Heart left ventricle (tissue), 16 donors: ENCODE results near the gene ZNF69. TPM values are rescaled to one million over a fixed set of nuclear protein-coding genes. Genes with fewer than 3 reads are reported as not detected.
"Not testable (repeated sequence)": the region's sequence is repeated elsewhere in the genome, so short reads cannot be mapped to it uniquely, and the experiment has no call there.

Experiments used
- ATAC-seq, 4 donors: fragments of 200-7000 bp; cut with Tn5 transposase; one replicate each; pipeline ENCODE4 v1.9.1; 2020 to 2022; ENCODE audit warnings: moderate library complexity in 4 of 4, mild to moderate bottlenecking in 3 of 4, moderate number of reproducible peaks in 1 of 4
- DNase-seq, 5 donors: peaks; one replicate each; pipeline ENCODE4 v3.0.0-alpha.2; 2020
- H3K27ac ChIP-seq, 12 donors: fragments of 200-600 bp; sonication (generic) in 4 of 12; one replicate each; pipeline versions ENCODE4 v1.5.0 to v1.8.0; 2016 to 2022; ENCODE audit warnings: mild to moderate bottlenecking in 2 of 12
- H3K27me3 ChIP-seq, 9 donors: fragments of 200-600 bp; sonication (generic) in 2 of 9; one replicate each; pipeline versions ENCODE4 v1.5.1 to v1.8.0; 2016 to 2022; ENCODE audit warnings: mild to moderate bottlenecking in 3 of 9
- H3K36me3 ChIP-seq, 9 donors: fragments of 200-600 bp; sonication (generic) in 2 of 9; one replicate each; pipeline versions ENCODE4 v1.5.0 to v1.8.0; 2018 to 2022; ENCODE audit warnings: mild to moderate bottlenecking in 2 of 9
- H3K4me1 ChIP-seq, 12 donors: fragments of 200-600 bp; sonication (generic) in 4 of 12; one replicate each; pipeline versions ENCODE4 v1.5.0 to v1.8.0; 2016 to 2022; ENCODE audit warnings: mild to moderate bottlenecking in 3 of 12
- H3K4me3 ChIP-seq, 12 donors: fragments of 200-600 bp; sonication (generic) in 4 of 12; one replicate each; pipeline versions ENCODE4 v1.5.0 to v1.8.0; 2017 to 2022; ENCODE audit warnings: mild to moderate bottlenecking in 9 of 12, moderate library complexity in 4 of 12
- H3K9me3 ChIP-seq, 12 donors: fragments of 200-600 bp; sonication (generic) in 4 of 12; one replicate each; pipeline versions ENCODE4 v1.5.0 to v1.8.0; 2016 to 2022; ENCODE audit warnings: mild to moderate bottlenecking in 1 of 12
- CTCF ChIP-seq, 12 donors: fragments of 200-600 bp; sonication (generic) in 4 of 12; IDR thresholded peaks; one replicate each; pipeline versions ENCODE4 v1.5.0 to v1.8.0; 2018 to 2022; ENCODE audit warnings: antibody characterized with exemption in 12 of 12, mild to moderate bottlenecking in 5 of 12
- POLR2A ChIP-seq, 2 donors: fragments of 450-650 bp; IDR thresholded peaks; one replicate each; pipeline ENCODE4 v1.6.1; 2017; ENCODE audit warnings: antibody characterized with exemption in 2 of 2, mild to moderate bottlenecking in 2 of 2, moderate library complexity in 2 of 2
- whole genome bisulfite sequencing, 4 donors: extraction: QIAGEN DNeasy Blood & Tissue Kit in 2 of 4; methylation state at CpG; one replicate each; pipeline versions ENCODE4 v1.1.5 to v1.1.7; 2013 to 2018; 5-methylcytosine and 5-hydroxymethylcytosine counted together
- intact Hi-C, 10 donors: fragments of 100-400 bp; cut with DNase I; formaldehyde crosslinking; loops; one replicate each; pipeline versions ENCODE4 v1.11.1 to v1.14.2; 2022
- long read RNA-seq, 3 donors: library from polyadenylated mRNA; unstranded; transcript quantifications; one replicate each; pipeline ENCODE4 v2.0.0, GENCODE V29; 2020 to 2021
- polyA plus RNA-seq, 2 donors: library from polyadenylated mRNA; stranded (reverse); fragments of 200-250 nt; gene quantifications; one replicate each; pipeline ENCODE4 v1.2.3, GENCODE V29; 2013
- total RNA-seq, 9 donors: library from RNA; depleted of rRNA in 2 of 9; stranded (reverse); fragments of >200 nt in 2 of 9; fragmentation: NEBNext Ultra II Directional in 3 of 9; extraction: Animal tissue kit (Norgen Biotek cat#: 25700) in 3 of 9; gene quantifications; one replicate each; pipeline versions ENCODE4 v1.1.0 to v1.2.4, GENCODE V29; 2016 to 2023
- donor health status: ischemic (EF 13 %, LVEDD 7.1; RV severe dilation, severe dysfunction).
- donor health status: healthy with polysubstance abuse.
- donor health status: DM: no; HTN: yes; CAD: no.
- donor health status: DM: no; HTN: no; CAD: no.
- donor health status: ischemic (EF 25% LVEDD 6.9; RV normal size, moderate dysfunction).
- donor health status: ischemic (EF 25% LVEDD 5.7; RV mildly dilated, moderate dysfunction).
- donor health status: healthy.
- donor health status: DM: yes; HTN: yes; CAD: no.
- donor health status: ischemic (EF 35%, LVEDD 5.7; RV mildly dilated, moderate dysfunction).
- donor health status: nonischemic (EF 11% LVEDD 7.7; RV severe dilation, severe dysfunction).
- donor health status: DM: yes; HTN: yes; CAD: no.
- donor health status: PGD.
- donor health status: ischemic (EF 29% LVEDD 5.4; RV normal size, mild dysfunction).
- donor health status: nonischemic (EF 23%, LVEDD 6.1; RV moderate dilation, normal function).

ZNF69 gene
- total RNA-seq = 1 to 10 TPM; 2.8 to 5.4 (median 4.2) TPM
- polyA plus RNA-seq = 1 to 10 TPM; 3.0 to 4.3 TPM
- long read RNA-seq, donor 1, partial matches to known transcripts = 0 of 4 reads
- long read RNA-seq, donor 1, other reads (novel, unspliced or antisense) = 2 of 4 reads
- long read RNA-seq, donor 2, partial matches to known transcripts = 0 of 8 reads
- long read RNA-seq, donor 2, other reads (novel, unspliced or antisense) = 4 of 8 reads
- long read RNA-seq, donor 3, partial matches to known transcripts = 0 of 3 reads
- long read RNA-seq, donor 3, other reads (novel, unspliced or antisense) = 2 of 3 reads

- DNase-seq (peak; percentile 88 to 94 (median 89)), ATAC-seq (peak; percentile 95 to 100 (median 99))
- Histone ChIP-seq H3K27me3 (no peaks in the 10 kb centered on the region), H3K27ac (peak within 1 kb of the TSS; percentile 10 to 90 (median 84)), H3K9me3 (no peaks in the 10 kb centered on the region), H3K36me3 (no peaks in the 10 kb centered on the region), H3K4me1 (peaks cover 0 to 15% (median 9%) of the 10 kb centered on the region in 12 donors), H3K4me3 (peak within 1 kb of the TSS; percentile 66 to 85 (median 70))
- intact Hi-C loops = loop anchor here in 7 of 10 donors (2.0 to 10.0 kb wide), 7 partner anchors 34 to 253 kb away; partner anchors contain the start of genes ZNF20 (in 1 of the 7), ZNF491 (in 1 of the 7) and ZNF763 (in 1 of the 7)
- 0 to 1% (median 0%) methylated on average over 35 to 56 of the region's 56 CpGs for WGBS, 4 donors
- TF ChIP-seq POLR2A (IDR thresholded peaks at IDR 0.05) (peak in 1 of 2 donors; percentile 44), CTCF (IDR thresholded peaks at IDR 0.05) (peak in 4 of 12 donors; percentile 23 to 51 (median 33))
Observed at GRCh38 chr19:11887611-11888531, at the start of gene ZNF69. ZNF69 (plus strand) TSS chr19:11887782; CDS start chr19:11887924, 142 bp downstream.

GRCh38 chr19:11843722-11844121, 43.9 kb upstream of the ZNF69 start:
- Histone ChIP-seq H3K27ac (no peak overlapping the region), H3K4me1 (peaks cover 0 to 7% (median 3%) of the 10 kb centered on the region in 12 donors), H3K9me3 (no peaks in the 10 kb centered on the region), H3K36me3 (no peaks in the 10 kb centered on the region), H3K27me3 (no peaks in the 10 kb centered on the region), H3K4me3 (no peak overlapping the region)
- intact Hi-C loops = no loop called here
- ATAC-seq (no peak), DNase-seq (no peak)
- WGBS, 4 donors = 65 to 78% (median 72%) methylated on average over 2 of the region's 2 CpGs
- TF ChIP-seq CTCF (IDR thresholded peaks at IDR 0.05) (no peak), POLR2A (IDR thresholded peaks at IDR 0.05) (no peak)

DNA sequence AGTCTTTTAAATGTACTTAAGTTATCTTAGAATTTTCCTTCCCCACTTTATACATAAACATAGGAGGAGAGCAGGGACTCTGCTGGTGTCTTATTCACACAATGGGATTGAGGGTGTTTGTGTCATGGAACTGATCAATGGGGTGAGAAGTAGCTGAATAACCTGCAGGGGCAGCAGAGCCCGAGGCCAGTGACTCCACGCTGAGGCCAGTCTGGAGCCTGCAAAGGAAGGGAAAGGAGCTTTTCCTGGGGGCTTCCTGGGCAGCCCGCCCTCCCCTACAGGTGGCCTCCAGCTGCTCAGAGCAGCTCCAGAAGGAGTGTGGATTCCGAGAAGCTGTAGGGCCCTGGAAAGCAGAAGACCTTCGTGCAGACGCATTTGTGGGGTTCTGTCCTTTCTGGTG, 40.0 kb upstream of the ZNF69 start:
- H3K9me3 ChIP-seq, H3K27ac ChIP-seq, H3K27me3 ChIP-seq, ATAC-seq, H3K36me3 ChIP-seq, DNase-seq, intact Hi-C loops, H3K4me3 ChIP-seq: not testable (repeated sequence)
- peaks cover 0 to 20% (median 11%) of the 10 kb centered on the region in 12 donors for H3K4me1 ChIP-seq
- WGBS, 4 donors = 55 to 69% (median 55%) methylated on average over 6 of the region's 6 CpGs

- Histone ChIP-seq H3K4me1 (peaks cover 0 to 20% (median 11%) of the 10 kb centered on the region in 12 donors), H3K36me3 (no peaks in the 10 kb centered on the region), H3K27ac (peak overlapping the region in 8 of 12 donors; percentile 2 to 69 (median 50)), H3K9me3 (no peaks in the 10 kb centered on the region), H3K27me3 (no peaks in the 10 kb centered on the region), H3K4me3 (peak overlapping the region; percentile 48 to 87 (median 68))
- ATAC-seq (peak in 1 of 4 donors; percentile 18), DNase-seq (no peak)
- WGBS, 4 donors = 17 to 27% (median 25%) methylated on average over 11 of the region's 11 CpGs
- TF ChIP-seq POLR2A (IDR thresholded peaks at IDR 0.05) (no peak), CTCF (IDR thresholded peaks at IDR 0.05) (no peak)
- intact Hi-C loops = no loop called here
Observed at GRCh38 chr19:11848200-11848593, 39.4 kb upstream of the ZNF69 start.
